Urinary bladder (tissue), 4 donors: Measurements from ENCODE around the gene TREX2. TPM values are rescaled to one million over a fixed set of nuclear protein-coding genes. Genes with fewer than 3 reads are reported as not detected.

ENCODE experiments used
- DNase-seq: peaks from one replicate; pipeline ENCODE4 v3.0.0-alpha.2; 2015; ENCODE audit errors: extremely low spot score
- H3K27ac ChIP-seq: one replicate; pipeline ENCODE4 v1.5.1; 2013; ENCODE audit warnings: low read depth, mild to moderate bottlenecking, moderate library complexity
- H3K36me3 ChIP-seq: one replicate; pipeline ENCODE4 v1.6.1; 2013; ENCODE audit warnings: mild to moderate bottlenecking, moderate library complexity; ENCODE audit not compliant: insufficient read depth
- H3K4me1 ChIP-seq: one replicate; pipeline ENCODE4 v1.6.1; 2013; ENCODE audit warnings: mild to moderate bottlenecking, moderate library complexity; ENCODE audit not compliant: insufficient read depth
- H3K4me3 ChIP-seq: one replicate; pipeline ENCODE4 v1.5.1; 2013; ENCODE audit warnings: low read depth, low read length
- WGBS: extraction: QIAGEN DNeasy Blood & Tissue Kit; methylation state at CpG from one replicate; pipeline ENCODE4 v1.1.7; 2013; 5-methylcytosine and 5-hydroxymethylcytosine counted together
- polyA plus RNA-seq: library from polyadenylated mRNA; stranded (reverse); fragments of 200-250 nt; gene quantifications from one replicate; pipeline ENCODE4 v1.2.3, GENCODE V29; 2013
- total RNA-seq: library from RNA; depleted of rRNA; stranded (reverse); fragments of >200 nt; gene quantifications from one replicate; pipeline ENCODE4 v1.2.3, GENCODE V29; 2014
- donor health status: healthy with polysubstance abuse.
- donor health status: healthy.

The TREX2 gene
- total and polyA plus RNA-seq, 2 donors: 0.21 to 0.49 TPM

- no peaks in the 10 kb centered on the region for H3K36me3 ChIP-seq
- no peak overlapping the region for H3K27ac ChIP-seq
- no peaks in the 10 kb centered on the region for H3K4me1 ChIP-seq
- DNase-seq: no peak
- WGBS: 79% methylated on average over 30 of the region's 30 CpGs
- no peak overlapping the region for H3K4me3 ChIP-seq
Observed at GRCh38 chrX:153485396-153486080, 39.7 kb upstream of the TREX2 start.

DNA sequence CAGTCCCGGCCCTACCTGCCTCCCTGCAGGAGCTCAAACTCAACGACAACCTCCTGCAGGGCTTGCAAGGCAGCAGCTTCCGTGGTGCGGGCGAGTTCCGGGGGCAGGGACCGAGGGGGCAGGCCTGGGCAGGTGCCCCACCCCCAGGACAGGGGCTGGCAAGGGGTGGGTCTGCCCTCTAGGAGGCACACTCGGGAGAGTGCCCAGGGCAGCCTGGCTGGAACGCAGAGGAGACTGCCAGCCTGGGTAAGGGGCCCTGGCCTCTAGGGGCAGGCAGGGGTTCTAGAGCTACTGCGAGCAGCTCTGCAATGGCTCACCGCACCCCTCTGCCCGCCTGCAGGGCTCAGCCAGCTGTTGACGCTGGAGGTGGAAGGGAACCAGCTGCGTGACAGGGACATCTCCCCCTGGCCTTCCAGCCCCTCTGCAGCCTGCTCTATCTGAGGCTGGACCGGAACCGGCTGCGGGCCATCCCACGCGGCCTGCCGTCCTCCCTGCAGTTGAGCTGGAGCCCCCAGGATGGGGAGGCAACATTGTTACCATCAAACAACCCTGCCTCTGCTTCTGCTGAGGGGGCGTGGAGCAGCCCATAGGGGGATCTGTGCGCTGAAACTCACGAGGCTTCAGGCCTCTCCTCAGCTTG is 36.6 kb upstream of the TREX2 start:
- WGBS: 86% methylated on average over 23 of the region's 23 CpGs
- Histone ChIP-seq H3K4me1 (no peaks in the 10 kb centered on the region), H3K36me3 (no peaks in the 10 kb centered on the region), H3K27ac (no peak overlapping the region), H3K4me3 (no peak overlapping the region)
- DNase-seq: no peak

DNA sequence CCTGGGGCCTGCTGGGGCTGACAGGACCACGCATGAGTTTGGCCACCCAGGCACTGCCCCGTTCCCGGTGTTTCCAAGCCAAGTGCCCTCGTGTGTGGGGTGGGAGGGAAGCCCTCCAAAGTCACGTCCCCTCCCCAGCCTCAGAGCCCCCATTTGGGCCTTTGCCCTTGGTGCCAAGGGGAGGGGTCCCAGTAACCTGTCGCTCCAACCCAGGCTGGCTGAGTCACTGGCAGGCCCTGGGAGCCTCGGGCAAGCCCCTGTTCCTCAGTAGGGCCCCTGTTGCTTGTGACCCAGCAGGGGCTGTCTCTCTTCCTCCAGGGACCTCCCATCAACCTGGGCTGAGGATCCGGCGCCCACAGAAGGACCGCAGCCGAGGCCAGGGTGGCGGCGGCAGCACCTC is 35.2 kb upstream of the TREX2 start:
- no peak overlapping the region for H3K27ac ChIP-seq
- DNase-seq: no peak
- H3K4me1 ChIP-seq: no peaks in the 10 kb centered on the region
- H3K4me3 ChIP-seq: no peak overlapping the region
- H3K36me3 ChIP-seq: no peaks in the 10 kb centered on the region
- 90% methylated on average over 13 of the region's 13 CpGs for WGBS

DNA sequence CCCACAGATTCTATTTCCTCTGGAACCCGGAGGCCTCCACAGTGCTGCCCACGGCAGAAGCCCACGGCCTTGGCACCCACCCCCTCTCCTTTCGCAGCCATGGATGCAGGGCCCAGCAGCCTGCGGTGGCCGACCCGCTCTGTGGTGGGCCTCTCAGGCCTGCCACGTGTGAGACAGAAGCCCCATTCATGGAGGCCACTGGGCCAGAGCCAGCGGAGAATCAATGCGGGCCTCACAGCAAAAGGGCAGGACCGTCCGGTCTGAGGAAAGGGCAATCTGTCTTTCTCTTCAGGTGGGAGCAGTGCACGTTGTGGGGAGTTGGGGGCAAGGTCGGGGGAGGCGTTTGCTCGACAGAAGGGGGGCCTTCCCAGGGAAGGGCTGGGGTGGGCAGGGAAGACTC is 32.9 kb upstream of the TREX2 start:
- Histone ChIP-seq H3K36me3 (no peaks in the 10 kb centered on the region), H3K4me1 (no peaks in the 10 kb centered on the region), H3K4me3 (no peak overlapping the region), H3K27ac (no peak overlapping the region)
- DNase-seq: no peak
- WGBS: 86% methylated on average over 16 of the region's 16 CpGs

DNA sequence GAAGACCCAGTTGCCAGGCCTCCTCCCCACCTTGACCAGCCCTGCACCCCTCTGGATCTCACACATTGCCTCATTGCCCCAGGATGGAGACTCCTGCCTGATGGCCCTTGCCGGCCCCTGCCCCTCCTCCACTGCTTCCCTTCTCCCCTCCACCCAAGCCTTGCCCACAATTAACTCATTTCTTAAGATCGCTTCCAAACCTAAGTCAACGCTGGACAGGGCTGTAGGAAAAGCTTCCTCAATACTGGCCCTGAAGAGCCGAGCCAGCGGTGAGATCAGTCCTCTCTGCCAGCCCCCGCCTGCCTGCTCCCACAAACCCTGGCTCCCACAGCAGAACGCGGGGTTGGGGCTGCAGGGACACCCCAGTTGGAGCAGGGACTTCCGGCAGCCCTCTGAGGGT is 32.0 kb upstream of the TREX2 start:
- H3K4me1 ChIP-seq: no peaks in the 10 kb centered on the region

DNA sequence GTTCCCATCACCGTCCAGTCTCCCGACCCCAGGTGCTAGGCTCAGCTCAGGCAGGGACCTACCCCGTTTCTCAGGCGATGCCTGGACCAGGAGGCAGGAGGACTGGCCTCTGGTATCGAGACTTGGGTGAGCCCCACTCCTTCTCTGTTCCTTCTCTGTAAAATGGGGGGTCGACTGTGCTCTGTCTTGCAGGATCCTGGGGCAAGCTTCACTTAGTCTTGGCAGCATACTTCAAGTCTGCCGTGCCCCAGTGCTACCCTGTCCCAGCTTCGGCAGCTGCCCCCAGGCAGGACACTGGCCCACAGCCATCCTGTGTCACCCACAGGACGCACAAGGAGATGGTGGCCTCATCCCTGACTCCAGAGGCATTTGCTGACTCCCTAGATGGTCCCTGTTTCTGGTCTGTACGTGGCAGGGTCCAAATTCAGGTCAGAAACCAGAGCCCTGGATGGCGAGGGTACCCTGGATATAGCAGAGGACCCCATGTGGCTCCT is 31.6 kb upstream of the TREX2 start:
- H3K4me1 ChIP-seq: no peaks in the 10 kb centered on the region
- H3K4me3 ChIP-seq: no peak overlapping the region
- DNase-seq: no peak
- no peaks in the 10 kb centered on the region for H3K36me3 ChIP-seq
- H3K27ac ChIP-seq: no peak overlapping the region
- 69% methylated on average over 11 of the region's 11 CpGs for WGBS

More for the DNA sequence above, 32.0 kb upstream of the TREX2 start:
- H3K4me3 ChIP-seq: no peak overlapping the region
- no peaks in the 10 kb centered on the region for H3K36me3 ChIP-seq
- no peak overlapping the region for H3K27ac ChIP-seq
- 68% methylated on average over 9 of the region's 9 CpGs for WGBS
- no peak for DNase-seq

GRCh38 chrX:153476666-153477363 is 31.0 kb upstream of the TREX2 start:
- H3K4me1 ChIP-seq: no peaks in the 10 kb centered on the region
- no peaks in the 10 kb centered on the region for H3K36me3 ChIP-seq
- no peak overlapping the region for H3K27ac ChIP-seq
- DNase-seq: no peak
- H3K4me3 ChIP-seq: no peak overlapping the region
- 45% methylated on average over 16 of the region's 16 CpGs for WGBS

DNA sequence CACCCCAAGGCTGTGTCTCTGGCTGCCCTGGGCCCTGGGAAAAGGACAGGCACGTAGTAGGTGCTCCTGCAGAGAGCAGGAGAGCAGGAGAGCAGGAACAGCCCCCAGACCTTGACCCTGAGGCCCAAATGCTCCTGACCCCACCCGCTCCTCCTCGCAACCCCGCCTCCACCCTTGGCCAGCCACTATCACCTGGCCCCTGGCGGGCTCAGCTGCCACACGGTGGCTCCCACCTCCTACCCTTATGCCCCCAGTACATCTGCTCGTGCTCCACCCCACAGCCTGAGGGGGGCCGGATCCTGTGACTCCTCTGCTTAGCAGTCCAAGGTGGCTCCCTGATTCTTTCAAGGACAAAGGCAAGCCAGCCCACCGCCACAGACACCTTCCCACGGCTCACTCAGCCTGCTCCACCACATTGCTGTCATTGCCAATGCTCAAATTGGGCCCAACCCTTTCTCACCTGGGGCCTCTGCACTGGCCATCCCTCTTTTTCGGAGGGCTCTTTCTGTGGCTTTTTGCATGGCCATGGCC is 30.0 kb upstream of the TREX2 start:
- H3K4me1 ChIP-seq: no peaks in the 10 kb centered on the region
- no peak overlapping the region for H3K4me3 ChIP-seq
- H3K36me3 ChIP-seq: no peaks in the 10 kb centered on the region
- 90% methylated on average over 11 of the region's 11 CpGs for WGBS
- no peak for DNase-seq
- H3K27ac ChIP-seq: no peak overlapping the region

DNA sequence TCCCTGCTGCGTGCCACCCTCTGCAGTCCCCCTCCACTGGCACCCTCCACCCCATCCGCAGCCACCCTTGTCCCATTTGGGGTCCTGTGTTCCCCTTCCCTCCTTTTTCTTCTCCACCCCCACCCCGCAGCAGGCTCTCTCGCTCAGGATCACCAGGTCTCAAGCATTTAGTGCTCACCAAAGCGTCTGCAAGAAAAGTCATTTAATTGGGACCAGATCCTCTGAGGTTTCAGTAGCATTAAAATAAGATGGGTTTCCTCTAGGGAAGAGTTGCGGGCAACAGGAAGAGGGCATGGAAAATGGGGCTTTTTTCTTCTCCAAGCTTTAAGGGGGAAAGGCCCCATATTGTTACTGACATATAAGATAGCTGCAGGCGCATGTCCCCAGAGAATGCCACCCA is 29.4 kb upstream of the TREX2 start:
- Histone ChIP-seq H3K4me1 (no peaks in the 10 kb centered on the region), H3K27ac (no peak overlapping the region), H3K4me3 (no peak overlapping the region), H3K36me3 (no peaks in the 10 kb centered on the region)
- DNase-seq: no peak
- 88% methylated on average over 7 of the region's 7 CpGs for WGBS

DNA sequence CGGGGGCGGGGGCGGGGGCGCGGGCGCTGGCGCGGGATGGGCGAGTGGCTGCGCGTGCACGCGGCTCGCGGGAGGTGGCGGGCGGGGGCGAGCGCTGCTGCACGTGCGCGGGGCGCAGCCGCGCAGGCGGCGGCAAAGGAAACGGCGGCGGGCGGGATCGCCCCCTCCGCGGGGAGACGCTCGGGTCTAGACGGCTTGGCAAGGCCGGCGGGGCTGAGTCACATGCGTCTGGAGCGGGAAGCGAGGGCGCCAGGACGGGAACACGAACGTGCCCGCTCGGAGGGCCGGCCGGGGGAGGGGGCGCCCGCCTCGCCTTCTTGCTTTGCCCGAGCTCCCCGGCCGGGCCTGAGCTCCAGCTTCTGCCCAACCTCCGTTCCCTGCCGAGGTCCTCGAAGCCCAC is 28.9 kb upstream of the TREX2 start:
- Histone ChIP-seq H3K4me3 (peak overlapping the region; percentile 24), H3K36me3 (no peaks in the 10 kb centered on the region), H3K27ac (no peak overlapping the region), H3K4me1 (no peaks in the 10 kb centered on the region)
- WGBS: under 1% methylated on average over 57 of the region's 59 CpGs
- DNase-seq: no peak

GRCh38 chrX:153474266-153474665 is 28.4 kb upstream of the TREX2 start:
- Histone ChIP-seq H3K27ac (no peak overlapping the region), H3K36me3 (no peaks in the 10 kb centered on the region), H3K4me3 (peak overlapping the region; percentile 24), H3K4me1 (no peaks in the 10 kb centered on the region)
- WGBS: 74% methylated on average over 10 of the region's 10 CpGs
- DNase-seq: no peak

DNA sequence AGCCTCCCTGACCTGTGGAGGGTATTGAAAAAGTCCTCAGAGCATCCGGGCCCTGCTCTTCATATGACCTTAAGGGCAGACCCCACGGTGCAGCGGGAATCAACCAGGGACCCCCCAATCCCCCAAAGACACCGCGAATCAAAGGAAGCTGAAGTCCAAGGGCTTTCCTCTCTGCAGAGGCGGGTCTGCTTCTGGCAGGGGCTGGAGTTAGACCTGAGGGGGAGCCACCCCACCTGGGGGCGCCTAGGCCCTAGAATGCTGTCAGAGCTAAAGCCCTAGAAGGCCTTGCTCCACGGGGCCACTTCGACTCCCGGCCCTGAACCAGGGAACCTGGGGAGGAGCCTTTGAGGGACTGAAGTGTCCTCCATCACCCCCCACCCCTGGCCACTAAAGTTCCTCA is 27.3 kb upstream of the TREX2 start:
- Histone ChIP-seq H3K27ac (no peak overlapping the region), H3K36me3 (no peaks in the 10 kb centered on the region), H3K4me1 (no peaks in the 10 kb centered on the region), H3K4me3 (no peak overlapping the region)
- WGBS: 96% methylated on average over 10 of the region's 10 CpGs
- no peak for DNase-seq

- Histone ChIP-seq H3K4me1 (no peaks in the 10 kb centered on the region), H3K36me3 (no peaks in the 10 kb centered on the region), H3K27ac (no peak overlapping the region), H3K4me3 (no peak overlapping the region)
- 62% methylated on average over 11 of the region's 11 CpGs for WGBS
- DNase-seq: no peak
Observed at GRCh38 chrX:153471663-153472280, 25.9 kb upstream of the TREX2 start.
